ENCODE data around the gene CTTNBP2NL.
"Not testable (repeated sequence)": the region's sequence is repeated elsewhere in the genome, so short reads cannot be mapped to it uniquely, and the experiment has no call there.

Gene CTTNBP2NL

GRCh38 chr1:112417271-112417670, 21.3 kb downstream of the CTTNBP2NL start:
- Histone ChIP-seq H3K9me2 (replicated peaks; ENCODE audit: low read depth, low read length) (no peaks in the 10 kb centered on the region), H4K20me1 (ENCODE audit: insufficient read depth, low read length, poor library complexity, severe bottlenecking) (no peaks in the 10 kb centered on the region), H3K4me2 (ENCODE audit: low read depth, low read length, poor library complexity, severe bottlenecking) (no peak overlapping the region), H3K4me3 (ENCODE audit: low read length, poor library complexity, severe bottlenecking) (no peak overlapping the region), H3K36me3 (ENCODE audit: insufficient read depth, low read length) (peaks cover 20% of the 10 kb centered on the region; the same call in 1 of the 2 replicates), H3F3A (ENCODE audit: low read depth) (no peaks in the 10 kb centered on the region), H3K4me1 (ENCODE audit: insufficient read depth, low read length, poor library complexity, severe bottlenecking) (no peaks in the 10 kb centered on the region), H3K9me3 (ENCODE audit: insufficient read depth, low read depth, low read length) (no peaks in the 10 kb centered on the region), H3K9ac (ENCODE audit: low read depth, low read length, poor library complexity, severe bottlenecking) (no peak overlapping the region), H2AFZ (ENCODE audit: low read length) (no peak overlapping the region), H3K27me3 (ENCODE audit: insufficient read depth, low read length, poor library complexity, severe bottlenecking) (no peaks in the 10 kb centered on the region), H3K79me2 (ENCODE audit: insufficient read depth, low read length) (no peaks in the 10 kb centered on the region)
- TF ChIP-seq, protein P1, sequence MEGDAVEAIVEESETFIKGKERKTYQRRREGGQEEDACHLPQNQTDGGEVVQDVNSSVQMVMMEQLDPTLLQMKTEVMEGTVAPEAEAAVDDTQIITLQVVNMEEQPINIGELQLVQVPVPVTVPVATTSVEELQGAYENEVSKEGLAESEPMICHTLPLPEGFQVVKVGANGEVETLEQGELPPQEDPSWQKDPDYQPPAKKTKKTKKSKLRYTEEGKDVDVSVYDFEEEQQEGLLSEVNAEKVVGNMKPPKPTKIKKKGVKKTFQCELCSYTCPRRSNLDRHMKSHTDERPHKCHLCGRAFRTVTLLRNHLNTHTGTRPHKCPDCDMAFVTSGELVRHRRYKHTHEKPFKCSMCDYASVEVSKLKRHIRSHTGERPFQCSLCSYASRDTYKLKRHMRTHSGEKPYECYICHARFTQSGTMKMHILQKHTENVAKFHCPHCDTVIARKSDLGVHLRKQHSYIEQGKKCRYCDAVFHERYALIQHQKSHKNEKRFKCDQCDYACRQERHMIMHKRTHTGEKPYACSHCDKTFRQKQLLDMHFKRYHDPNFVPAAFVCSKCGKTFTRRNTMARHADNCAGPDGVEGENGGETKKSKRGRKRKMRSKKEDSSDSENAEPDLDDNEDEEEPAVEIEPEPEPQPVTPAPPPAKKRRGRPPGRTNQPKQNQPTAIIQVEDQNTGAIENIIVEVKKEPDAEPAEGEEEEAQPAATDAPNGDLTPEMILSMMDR (conservative IDR thresholded peaks at IDR 0.05; ENCODE audit: low read length): no peak
- no peak for TF ChIP-seq EZH2phosphoT487 (IDR thresholded peaks at IDR 0.05; ENCODE audit: borderline replicate concordance)

GRCh38 chr1:112418099-112418892, 22.3 kb downstream of the CTTNBP2NL start:
- Histone ChIP-seq H3K4me2 (ENCODE audit: low read depth, low read length, poor library complexity, severe bottlenecking) (no peak overlapping the region), H3K79me2 (ENCODE audit: insufficient read depth, low read length) (no peaks in the 10 kb centered on the region), H3K9ac (ENCODE audit: low read depth, low read length, poor library complexity, severe bottlenecking) (no peak overlapping the region), H3K27me3 (ENCODE audit: insufficient read depth, low read length, poor library complexity, severe bottlenecking) (no peaks in the 10 kb centered on the region), H4K20me1 (ENCODE audit: insufficient read depth, low read length, poor library complexity, severe bottlenecking) (no peaks in the 10 kb centered on the region), H2AFZ (ENCODE audit: low read length) (no peak overlapping the region), H3K9me2 (replicated peaks; ENCODE audit: low read depth, low read length) (no peaks in the 10 kb centered on the region), H3K9me3 (ENCODE audit: insufficient read depth, low read depth, low read length) (no peaks in the 10 kb centered on the region), H3K36me3 (ENCODE audit: insufficient read depth, low read length) (peaks cover 20% of the 10 kb centered on the region; the same call in 1 of the 2 replicates), H3K4me1 (ENCODE audit: insufficient read depth, low read length, poor library complexity, severe bottlenecking) (no peaks in the 10 kb centered on the region), H3K4me3 (ENCODE audit: low read length, poor library complexity, severe bottlenecking) (no peak overlapping the region), H3F3A (ENCODE audit: low read depth) (no peaks in the 10 kb centered on the region)
- no peak for TF ChIP-seq EZH2phosphoT487 (IDR thresholded peaks at IDR 0.05; ENCODE audit: borderline replicate concordance)
- TF ChIP-seq, protein P1 (conservative IDR thresholded peaks at IDR 0.05; ENCODE audit: low read length): no peak

- no peaks in the 10 kb centered on the region for H3K79me2 ChIP-seq (ENCODE audit: insufficient read depth, low read length)
- H3K27me3 ChIP-seq (ENCODE audit: insufficient read depth, low read length, poor library complexity, severe bottlenecking): no peaks in the 10 kb centered on the region
- no peak for TF ChIP-seq EZH2phosphoT487 (IDR thresholded peaks at IDR 0.05; ENCODE audit: borderline replicate concordance)
- TF ChIP-seq, protein P1 (conservative IDR thresholded peaks at IDR 0.05; ENCODE audit: low read length): no peak
- no peaks in the 10 kb centered on the region for H3K9me2 ChIP-seq (replicated peaks; ENCODE audit: low read depth, low read length)
- no peak overlapping the region for H3K4me3 ChIP-seq (ENCODE audit: low read length, poor library complexity, severe bottlenecking)
- no peaks in the 10 kb centered on the region for H3K4me1 ChIP-seq (ENCODE audit: insufficient read depth, low read length, poor library complexity, severe bottlenecking)
- no peaks in the 10 kb centered on the region for H4K20me1 ChIP-seq (ENCODE audit: insufficient read depth, low read length, poor library complexity, severe bottlenecking)
- H3K36me3 ChIP-seq (ENCODE audit: insufficient read depth, low read length): no peaks in the 10 kb centered on the region
- H3F3A ChIP-seq (ENCODE audit: low read depth): no peaks in the 10 kb centered on the region
- H3K9ac ChIP-seq (ENCODE audit: low read depth, low read length, poor library complexity, severe bottlenecking): no peak overlapping the region
- H3K4me2 ChIP-seq (ENCODE audit: low read depth, low read length, poor library complexity, severe bottlenecking): no peak overlapping the region
- H3K9me3 ChIP-seq (ENCODE audit: insufficient read depth, low read depth, low read length): no peaks in the 10 kb centered on the region
- no peak overlapping the region for H2AFZ ChIP-seq (ENCODE audit: low read length)
Measured at GRCh38 chr1:112423207-112423606, 27.2 kb downstream of the CTTNBP2NL start.

DNA sequence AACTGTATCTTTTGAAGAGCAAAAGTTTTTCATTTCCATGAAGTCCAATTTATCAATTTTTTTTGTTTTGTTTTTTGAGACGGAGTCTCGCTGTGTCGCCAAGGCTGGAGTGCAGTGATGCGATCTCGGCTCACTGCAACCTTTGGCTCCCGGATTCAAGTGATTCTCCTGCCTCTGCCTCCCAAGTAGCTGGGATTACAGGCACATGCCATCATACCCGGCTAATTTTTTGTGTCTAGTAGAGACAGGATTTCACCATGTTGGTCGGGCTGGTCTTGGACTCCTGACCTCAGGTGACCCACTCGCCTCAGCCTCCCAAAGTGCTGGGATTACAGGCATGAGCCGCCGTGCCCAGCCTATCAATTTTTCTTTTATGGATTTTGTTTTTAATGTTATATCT, 27.7 kb downstream of the CTTNBP2NL start:
- not testable (repeated sequence) for H3F3A ChIP-seq (ENCODE audit: low read depth); H3K27me3 ChIP-seq (ENCODE audit: insufficient read depth, low read length, poor library complexity, severe bottlenecking); H3K79me2 ChIP-seq (ENCODE audit: insufficient read depth, low read length); H3K9ac ChIP-seq (ENCODE audit: low read depth, low read length, poor library complexity, severe bottlenecking); H3K4me1 ChIP-seq (ENCODE audit: insufficient read depth, low read length, poor library complexity, severe bottlenecking); H2AFZ ChIP-seq (ENCODE audit: low read length); H3K9me2 ChIP-seq (replicated peaks; ENCODE audit: low read depth, low read length); H3K36me3 ChIP-seq (ENCODE audit: insufficient read depth, low read length); H3K9me3 ChIP-seq (ENCODE audit: insufficient read depth, low read depth, low read length); H3K4me3 ChIP-seq (ENCODE audit: low read length, poor library complexity, severe bottlenecking); H3K4me2 ChIP-seq (ENCODE audit: low read depth, low read length, poor library complexity, severe bottlenecking); H4K20me1 ChIP-seq (ENCODE audit: insufficient read depth, low read length, poor library complexity, severe bottlenecking)
